K562 (cell line): Measurements from ENCODE around the gene B3GNT7. TPM values are rescaled to one million over a fixed set of nuclear protein-coding genes. Genes with fewer than 3 reads are reported as not detected.

Experiments
- ATAC-seq: fragments of 200-7000 bp; cut with Tn5 transposase; 3 replicates; pipeline ENCODE4 v1.9.1; 2020; ENCODE audit warnings: moderate library complexity
- BruUV-seq: library from RNA; stranded (reverse); fragments of 400-500 nt; replicated peaks from 2 replicates; lab custom pipeline; 2021; lab: Mats Ljungman, UMichigan
- CTCF ChIA-PET: fragments of 300-600 bp; formaldehyde crosslinking; extraction: SDS; loops from one replicate; lab custom pipeline; 2021; ENCODE audit warnings: low intra/inter-chr PET ratio; lab: Yijun Ruan, JAX
- POLR2A ChIA-PET: fragments of 300-600, 350-650 bp; sonication (Branson Sonifier 250); formaldehyde crosslinking; extraction: SDS; loops from one replicate; lab custom pipeline; 2021; ENCODE audit warnings: antibody characterized with exemption, inconsistent platforms; lab: Yijun Ruan, JAX
- DNase-seq, 4 experiments: peaks; one replicate each; pipeline versions ENCODE4 v3.0.0 to v3.0.0-alpha.2; 2011 to 2018; ENCODE audit warnings: low spot score in 3 of 4, mixed read lengths in 3 of 4; ENCODE audit errors: extremely low read depth in 1 of 4
- FAIRE-seq: peaks from 2 replicates; lab custom pipeline; 2011; peaks lifted over from hg19 to GRCh38; lab: Jason Lieb, UNC
- H2AFZ ChIP-seq: 2 replicates; pipeline ENCODE4 v1.6.0; 2011; ENCODE audit warnings: low read depth, low read length, control low read depth, inconsistent platforms
- H3K27ac ChIP-seq: fragments of 200-600 bp; 3 replicates; pipeline ENCODE4 v1.8.0; 2011; ENCODE audit warnings: low read depth, mild to moderate bottlenecking, control low read depth, inconsistent platforms, low read length, moderate library complexity, mixed read lengths; ENCODE audit errors: extremely low read depth
- H3K27me3 ChIP-seq, 2 experiments: fragments of 300-600 bp in 1 of 2; 2 replicates in 1 of 2; 3 replicates in 1 of 2; pipeline versions ENCODE4 v1.6.0 to v1.8.0; 2011; ENCODE audit warnings: inconsistent platforms in 2 of 2, low read length in 2 of 2, mild to moderate bottlenecking in 1 of 2, mixed read lengths in 1 of 2, moderate library complexity in 1 of 2; ENCODE audit not compliant: control insufficient read depth in 2 of 2, insufficient read depth in 2 of 2
- H3K36me3 ChIP-seq: fragments of 300-600 bp; 3 replicates; pipeline ENCODE4 v1.8.0; 2011; ENCODE audit warnings: mild to moderate bottlenecking, low read length, inconsistent platforms; ENCODE audit not compliant: control insufficient read depth, insufficient read depth
- H3K4me1 ChIP-seq, 2 experiments: fragments of 200-600 bp in 1 of 2; replicated peaks in 1 of 2; 2 replicates in 1 of 2; 3 replicates in 1 of 2; pipeline versions ENCODE4 v1.5.1 to v1.8.0; 2011; ENCODE audit warnings: inconsistent platforms in 2 of 2, low read length in 2 of 2, mild to moderate bottlenecking in 1 of 2, mixed read lengths in 1 of 2, moderate library complexity in 1 of 2; ENCODE audit not compliant: control insufficient read depth in 2 of 2, insufficient read depth in 2 of 2
- H3K4me2 ChIP-seq: 2 replicates; pipeline ENCODE4 v1.6.1; 2011; ENCODE audit warnings: low read length, control low read depth, inconsistent platforms, mixed read lengths; ENCODE audit not compliant: insufficient read depth
- H3K4me3 ChIP-seq: fragments of 200-600 bp; sonication (generic), shearing (Covaris generic); 2 replicates; pipeline ENCODE4 v1.5.1; 2016; ENCODE audit warnings: control low read depth, inconsistent platforms
- H3K79me2 ChIP-seq: fragments of 200-600 bp; 3 replicates; pipeline ENCODE4 v1.8.0; 2011; ENCODE audit warnings: low read length, inconsistent platforms; ENCODE audit not compliant: control insufficient read depth, insufficient read depth
- H3K9ac ChIP-seq, 2 experiments: 2 replicates each; pipeline versions ENCODE4 v1.6.0 to v1.6.1; 2011; ENCODE audit warnings: low read depth in 2 of 2, low read length in 2 of 2, control low read depth in 1 of 2, inconsistent platforms in 1 of 2, mild to moderate bottlenecking in 1 of 2, mixed read lengths in 1 of 2; ENCODE audit not compliant: insufficient read depth in 1 of 2
- H3K9me1 ChIP-seq: one replicate; pipeline ENCODE4 v1.6.0; 2011; ENCODE audit warnings: inconsistent platforms, mild to moderate bottlenecking, low read length, moderate library complexity; ENCODE audit not compliant: control insufficient read depth, insufficient read depth
- H3K9me3 ChIP-seq: replicated peaks from 2 replicates; pipeline ENCODE4 v1.5.1; 2011; ENCODE audit warnings: low read depth, low read length, inconsistent platforms; ENCODE audit not compliant: control insufficient read depth, insufficient read depth
- H4K20me1 ChIP-seq: replicated peaks from 2 replicates; pipeline ENCODE4 v1.6.1; 2011; ENCODE audit warnings: low read length, inconsistent platforms, mixed read lengths; ENCODE audit not compliant: control insufficient read depth, insufficient read depth
- CHD1 ChIP-seq: fragments of 200-600 bp; sonication (generic); IDR thresholded peaks from one replicate; pipeline ENCODE4 v1.6.1; 2012; ENCODE audit warnings: mild to moderate bottlenecking, moderate library complexity, low read length, inconsistent platforms
- CREM ChIP-seq: IDR thresholded peaks from 2 replicates; pipeline ENCODE4 v1.6.1; 2014; ENCODE audit warnings: antibody characterized with exemption, low read depth
- DNMT1 ChIP-seq: fragments of 450-650 bp; IDR thresholded peaks from 2 replicates; pipeline ENCODE4 v1.6.1; 2016; ENCODE audit warnings: antibody characterized with exemption, mild to moderate bottlenecking
- ESRRB ChIP-seq: fragments of 250-450 bp; sonication (Bioruptor Pico); IDR thresholded peaks from 2 replicates; pipeline ENCODE4 v1.5.0; 2020; ENCODE audit warnings: mild to moderate bottlenecking, moderate library complexity, borderline replicate concordance
- GATA2 ChIP-seq: sonication (generic); formaldehyde crosslinking; IDR thresholded peaks from 2 replicates; pipeline ENCODE4 v1.4.0; 2020; ENCODE audit warnings: mild to moderate bottlenecking, missing genetic modification reagents
- HMGXB4 ChIP-seq: sonication (generic); formaldehyde crosslinking; IDR thresholded peaks from 2 replicates; pipeline ENCODE4 v1.8.1; 2023; ENCODE audit warnings: mild to moderate bottlenecking, missing genetic modification reagents
- MAZ ChIP-seq, 2 experiments: fragments of 450-650 bp in 1 of 2; sonication (generic) in 1 of 2; formaldehyde crosslinking; IDR thresholded peaks in 1 of 2; conservative IDR thresholded peaks in 1 of 2; 2 replicates each; pipeline versions ENCODE4 v1.4.0 to v1.5.0; 2020; ENCODE audit warnings: mild to moderate bottlenecking in 1 of 2, missing genetic modification reagents in 1 of 2
- MLX ChIP-seq, 2 experiments: fragments of 450-650 bp in 1 of 2; sonication (generic) in 1 of 2; formaldehyde crosslinking; conservative IDR thresholded peaks; 2 replicates each; pipeline versions ENCODE4 v1.4.0 to v1.8.1; 2020 to 2022; ENCODE audit warnings: mild to moderate bottlenecking in 1 of 2, missing genetic modification reagents in 1 of 2
- MYNN ChIP-seq, 2 experiments: sonication (generic); formaldehyde crosslinking in 1 of 2; IDR thresholded peaks; 2 replicates each; pipeline versions ENCODE4 v1.5.0 to v1.6.1; 2016 to 2020; ENCODE audit warnings: antibody characterized with exemption in 1 of 2, missing genetic modification reagents in 1 of 2
- NCOA4 ChIP-seq: fragments of 450-650 bp; IDR thresholded peaks from 2 replicates; pipeline ENCODE4 v1.6.1; 2018; ENCODE audit warnings: mild to moderate bottlenecking; ENCODE audit not compliant: partially characterized antibody
- PCBP1 ChIP-seq: fragments of 200-400 bp; formaldehyde crosslinking; IDR thresholded peaks from 2 replicates; pipeline ENCODE4 v1.6.1; 2018; ENCODE audit warnings: mild to moderate bottlenecking, low read depth, low read length; ENCODE audit not compliant: poor library complexity, severe bottlenecking
- SAP30 ChIP-seq: fragments of 200-600 bp; sonication (generic); IDR thresholded peaks from 2 replicates; pipeline ENCODE4 v1.6.1; 2012; ENCODE audit warnings: borderline replicate concordance, low read depth, mild to moderate bottlenecking, moderate library complexity, low read length, control low read depth, inconsistent platforms; ENCODE audit not compliant: insufficient read depth, poor library complexity, severe bottlenecking
- SMAD1 ChIP-seq: fragments of 150-350 bp; IDR thresholded peaks from 2 replicates; pipeline ENCODE4 v1.6.1; 2014; ENCODE audit warnings: low read length, low read depth; ENCODE audit not compliant: partially characterized antibody
- SPI1 ChIP-seq: IDR thresholded peaks from 2 replicates; pipeline ENCODE4 v1.6.1; 2011; ENCODE audit warnings: low read depth, low read length, control low read depth, borderline replicate concordance
- XRCC4 ChIP-seq: IDR thresholded peaks from one replicate; pipeline ENCODE4 v1.6.1; 2011; ENCODE audit not compliant: insufficient read depth, insufficient read length; ENCODE audit errors: extremely low read depth
- WGBS: fragments of 100-300 bp; shearing (Covaris generic); methylation state at CpG from one replicate; pipeline ENCODE4 v1.1.6; 2016; ENCODE audit warnings: low coverage, mixed read lengths; ENCODE audit not compliant: insufficient coverage; ENCODE audit errors: missing lambda C conversion rate; 5-methylcytosine and 5-hydroxymethylcytosine counted together
- in situ Hi-C: fragments of 300-500 bp; cut with MboI; formaldehyde crosslinking; loops from 4 replicates; pipeline ENCODE4 v1.15.0; 2018; ENCODE audit warnings: inconsistent platforms, mixed read lengths
- intact Hi-C: fragments of 100-400 bp; cut with micrococcal nuclease; formaldehyde crosslinking; loops from 2 replicates; pipeline ENCODE4 v1.14.2; 2022
- polyA plus RNA-seq, 8 experiments: library from polyadenylated mRNA; depleted of rRNA in 4 of 8; stranded (reverse) in 5 of 8; unstranded in 3 of 8; fragments of >200 nt; fragmentation: Nextera tagmentation in 2 of 8; fragmentation: Illumina TruSeq in 1 of 8; extraction: Ambion mirVana in 2 of 8; extraction: Trizol in 1 of 8; gene quantifications; 2 replicates each; pipeline versions ENCODE4 v1.2.1 to v1.2.3, GENCODE V29; 2011 to 2014; ENCODE audit warnings: inconsistent platforms in 1 of 8, missing spikeins in 1 of 8
- total RNA-seq, 7 experiments: library from RNA; depleted of rRNA in 6 of 7; stranded (reverse); fragments of >200 nt in 6 of 7; fragmentation: Illumina TruSeq in 2 of 7; extraction: Trizol in 2 of 7; gene quantifications; 2 replicates each; pipeline versions ENCODE4 v1.2.1 to v1.2.3, GENCODE V29; 2011 to 2021; ENCODE audit warnings: low replicate concordance in 1 of 7

Gene B3GNT7
- total and polyA plus RNA-seq, 9 of the 15 experiments (the other 6 are each of a cell fraction or from before 2014, with no cell fraction given): 0.20 TPM; not detected in 8

GRCh38 chr2:231361701-231362554 is 33.6 kb upstream of the B3GNT7 start:
- DNase-seq: peak; percentile 33 to 52 (median 42)
- FAIRE-seq: peak; percentile 58
- BruUV-seq: no TSS peak
- ATAC-seq: peak; percentile 85
- peak overlapping the region; percentile 37 for H3K4me2 ChIP-seq
- H3K9me1 ChIP-seq: no peaks in the 10 kb centered on the region
- POLR2A ChIA-PET: interaction anchor here (0.6 kb wide), 1 partner anchor 1521 kb away, joined by 4 read pairs; no protein-coding TSS in a partner anchor
- 33% methylated on average over 9 of the region's 12 CpGs for WGBS
- no peaks in the 10 kb centered on the region for H3K9me3 ChIP-seq
- CTCF ChIA-PET: no interaction called here
- H4K20me1 ChIP-seq: no peaks in the 10 kb centered on the region
- peak overlapping the region; percentile 93 for H2AFZ ChIP-seq
- H3K4me3 ChIP-seq: no peak overlapping the region
- peak overlapping the region; percentile 41; the same call in 2 of the 3 replicates for H3K27ac ChIP-seq
- peaks cover 0 to 9% of the 10 kb centered on the region in 2 experiments; a peak in 2 of 5 replicates for H3K27me3 ChIP-seq
- no peaks in the 10 kb centered on the region for H3K36me3 ChIP-seq
- in situ Hi-C loops (no loop called here), intact Hi-C loops (no loop called here)
- no peak overlapping the region for H3K9ac ChIP-seq
- H3K79me2 ChIP-seq: no peaks in the 10 kb centered on the region
- H3K4me1 ChIP-seq: peaks cover 9 to 12% of the 10 kb centered on the region in 2 experiments; a peak in 4 of 5 replicates
- TF ChIP-seq SMAD1 (no peak), GATA2 (CRISPR knock-in tag) (no peak), MYNN (IDR thresholded peaks at IDR 0.05) (no peak), MYNN (CRISPR knock-in tag; IDR thresholded peaks at IDR 0.05) (no peak), SPI1 (no peak), SAP30 (no peak), XRCC4 (no peak), MAZ (CRISPR knock-in tag; conservative IDR thresholded peaks at IDR 0.05 in 1 of 2, IDR thresholded peaks at IDR 0.05 in 1 of 2) (no peak), HMGXB4 (CRISPR knock-in tag) (no peak), ESRRB (CRISPR knock-in tag) (no peak), CHD1 (no peak), PCBP1 (no peak), CREM (no peak), NCOA4 (no peak), MLX (CRISPR knock-in tag; conservative IDR thresholded peaks at IDR 0.05) (no peak), DNMT1 (no peak)
